ENCODE results near the gene DSCAM. TPM values are rescaled to one million over a fixed set of nuclear protein-coding genes. Genes with fewer than 3 reads are reported as not detected.

The DSCAM gene
- total RNA-seq, 1 experiment from 2014 or later: 0.03 TPM

DNA sequence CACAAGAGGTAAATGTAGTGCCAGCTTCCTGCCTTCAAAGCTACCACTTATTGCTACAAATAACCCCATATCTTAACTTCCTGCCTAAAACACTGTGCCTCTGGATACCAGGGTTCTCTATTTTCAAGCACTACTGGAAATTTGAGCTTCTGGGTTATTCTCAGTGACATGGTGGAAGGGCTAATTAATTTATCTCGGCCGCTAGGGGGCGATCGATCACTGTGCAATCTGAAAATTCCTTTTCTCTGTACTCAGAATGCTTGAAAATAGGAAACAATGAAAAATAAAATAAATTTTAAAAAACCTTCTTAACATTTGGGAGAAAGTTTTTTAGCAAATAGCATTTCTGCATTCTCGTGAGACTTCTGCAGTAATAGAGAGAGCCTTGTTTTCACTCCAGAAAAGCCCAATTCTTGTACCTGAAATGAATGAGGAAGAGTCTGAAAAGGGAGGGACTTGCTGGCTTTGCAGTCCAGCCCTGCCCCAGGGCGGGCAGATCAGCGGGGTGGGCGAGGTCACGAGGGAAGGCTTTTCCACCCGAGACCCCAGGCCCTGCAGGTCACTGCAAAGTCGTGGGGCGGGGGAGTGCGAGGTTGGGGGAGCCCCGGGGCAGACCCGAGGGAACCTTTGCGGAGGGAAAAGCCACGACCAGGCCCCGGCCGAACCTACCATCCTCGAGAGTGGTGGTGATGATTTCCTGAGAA is 703.0 kb downstream of the DSCAM start:
- peak; percentile 37 for DNase-seq (ENCODE audit: low read depth)

GRCh38 chr21:40141621-40142020 is 705.3 kb downstream of the DSCAM start:
- no peak for DNase-seq (ENCODE audit: low read depth)

DNA sequence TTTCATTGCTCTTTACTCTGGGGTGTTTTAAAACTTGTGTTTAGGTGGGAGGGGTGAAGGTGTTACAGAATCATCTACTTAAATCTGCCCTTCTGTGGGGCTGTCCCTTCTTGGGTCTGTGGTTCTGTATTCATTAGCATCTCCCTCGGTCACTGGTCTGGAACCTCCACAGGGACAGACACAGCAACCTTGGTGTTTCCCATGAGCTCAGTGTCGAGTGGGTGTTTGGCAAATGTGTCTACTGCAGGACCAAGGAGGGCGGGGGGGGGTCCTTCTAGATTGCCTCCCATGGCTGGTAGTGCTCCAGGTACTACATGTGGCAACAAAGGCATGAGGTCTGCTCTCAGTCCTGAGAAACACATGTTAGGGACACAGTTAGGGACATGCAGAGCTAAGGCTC is 706.3 kb downstream of the DSCAM start:
- DNase-seq (ENCODE audit: low read depth): no peak

DNA sequence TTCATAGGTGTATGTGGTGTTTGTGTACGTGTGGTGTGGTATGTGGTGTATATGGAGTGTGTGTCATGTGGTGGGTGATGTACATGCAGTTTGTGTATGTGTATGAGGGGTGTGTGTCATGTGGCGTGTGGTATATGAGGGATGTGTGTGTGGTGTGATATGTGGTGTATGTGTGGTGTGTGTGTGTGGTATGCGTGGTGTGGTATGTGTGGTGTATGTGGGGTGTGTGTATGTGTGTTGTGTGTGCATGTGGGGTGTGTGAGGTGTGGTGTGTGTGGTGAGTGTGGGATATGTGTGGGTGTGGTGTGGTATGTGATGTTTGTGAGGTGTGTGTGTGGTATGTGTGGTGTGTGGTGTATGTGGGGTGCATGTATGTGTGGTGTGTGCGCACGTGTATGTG is 707.3 kb downstream of the DSCAM start:
- no peak for DNase-seq (ENCODE audit: low read depth)

DNA sequence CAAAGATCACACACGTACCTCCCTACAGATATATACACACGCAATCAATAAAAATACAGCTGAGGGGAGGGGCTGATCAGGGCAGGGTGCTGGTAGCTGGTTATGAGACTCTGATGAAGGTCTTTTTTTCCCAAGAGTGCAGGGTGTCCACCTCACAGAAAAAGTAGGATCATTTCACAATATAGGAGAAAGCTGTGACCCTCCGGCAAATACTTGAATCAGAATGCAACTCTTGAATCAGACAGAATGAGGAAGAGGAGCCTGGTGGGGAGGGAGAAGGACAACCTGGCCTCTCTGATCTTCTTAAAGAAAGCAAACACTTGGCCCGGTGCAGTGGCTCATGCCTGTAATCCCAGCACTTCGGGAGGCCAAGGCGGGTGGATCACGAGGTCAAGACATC is 710.4 kb downstream of the DSCAM start:
- DNase-seq (ENCODE audit: low read depth): no peak

DNA sequence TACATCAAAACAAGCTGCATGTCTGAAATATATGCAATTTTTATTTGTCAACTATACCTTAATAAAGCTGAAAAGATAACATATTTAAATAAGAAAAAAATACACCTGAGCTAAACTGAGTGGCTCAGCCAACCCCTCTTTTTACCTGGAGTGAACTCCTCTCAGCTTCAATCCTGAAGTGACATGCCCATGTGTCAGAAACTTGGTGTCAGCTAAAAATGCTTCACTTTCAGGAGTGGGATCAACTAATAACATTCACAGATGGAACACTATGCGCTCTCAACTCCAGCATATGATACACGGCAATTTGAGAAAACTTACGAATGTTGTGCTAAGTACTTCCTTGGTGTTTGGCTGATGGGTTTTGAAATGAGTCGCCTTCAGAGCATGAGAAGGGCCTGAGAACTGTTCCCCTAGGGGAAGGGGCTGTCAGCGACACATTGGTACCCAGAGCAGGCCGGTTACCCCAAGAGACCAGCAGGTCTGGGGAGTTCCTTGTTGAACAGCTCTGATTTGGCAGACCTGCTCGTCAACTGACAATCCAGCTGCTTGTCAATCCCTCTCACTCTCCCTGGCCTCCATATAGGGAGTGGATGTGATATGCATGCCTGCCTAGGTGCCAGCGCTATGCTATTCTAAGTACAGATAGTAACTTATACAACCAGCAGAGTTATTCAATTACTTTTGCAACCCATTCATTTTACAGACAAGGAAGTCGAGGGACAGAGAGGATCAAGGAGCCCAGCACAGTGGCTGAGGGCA is 712.0 kb downstream of the DSCAM start:
- DNase-seq (ENCODE audit: low read depth): no peak

DNA sequence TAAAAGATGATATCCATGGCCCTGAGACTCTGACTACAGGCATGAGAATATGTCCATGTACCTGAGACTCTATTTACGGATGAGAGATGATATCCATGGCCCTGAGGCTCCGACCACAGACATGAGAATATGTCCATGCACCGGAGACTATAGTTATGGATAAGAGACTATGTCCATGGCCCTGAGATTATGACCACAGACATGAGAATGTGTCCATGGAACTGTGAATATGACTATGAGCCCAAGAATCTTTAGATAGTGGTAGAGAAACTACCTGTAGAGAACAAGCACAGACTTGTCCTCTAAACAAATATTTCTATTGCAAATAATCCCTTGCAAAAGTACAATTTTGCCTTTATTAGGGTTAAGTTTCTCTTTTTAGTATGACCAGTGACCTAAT is 716.5 kb downstream of the DSCAM start:
- DNase-seq (ENCODE audit: low read depth): no peak

DNA sequence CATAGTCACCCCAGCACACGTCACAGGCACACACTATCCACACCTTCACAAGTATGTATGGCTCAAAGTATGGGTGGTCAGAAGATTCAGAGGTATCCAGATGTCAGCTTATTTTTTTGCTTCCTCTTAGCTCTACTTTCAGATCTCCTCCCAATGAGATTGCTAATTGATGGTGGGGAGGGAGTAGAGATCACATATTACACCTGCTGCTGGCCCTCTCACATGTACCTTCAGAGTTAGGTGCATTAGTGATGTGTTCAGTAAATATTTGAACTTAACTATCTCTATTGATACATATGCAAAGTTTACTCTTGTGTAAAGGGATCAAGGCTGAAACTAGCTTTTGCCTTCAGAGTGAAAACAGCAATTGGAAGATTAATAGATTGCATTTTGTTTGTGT is 717.1 kb downstream of the DSCAM start:
- DNase-seq (ENCODE audit: low read depth): no peak

GRCh38 chr21:40128891-40129290 is 718.1 kb downstream of the DSCAM start:
- no peak for DNase-seq (ENCODE audit: low read depth)

- DNase-seq (ENCODE audit: low read depth): no peak
Measured at GRCh38 chr21:40120940-40121575, 725.9 kb downstream of the DSCAM start.

GRCh38 chr21:40118527-40118926 is 728.4 kb downstream of the DSCAM start:
- DNase-seq (ENCODE audit: low read depth): peak; percentile 20

DNA sequence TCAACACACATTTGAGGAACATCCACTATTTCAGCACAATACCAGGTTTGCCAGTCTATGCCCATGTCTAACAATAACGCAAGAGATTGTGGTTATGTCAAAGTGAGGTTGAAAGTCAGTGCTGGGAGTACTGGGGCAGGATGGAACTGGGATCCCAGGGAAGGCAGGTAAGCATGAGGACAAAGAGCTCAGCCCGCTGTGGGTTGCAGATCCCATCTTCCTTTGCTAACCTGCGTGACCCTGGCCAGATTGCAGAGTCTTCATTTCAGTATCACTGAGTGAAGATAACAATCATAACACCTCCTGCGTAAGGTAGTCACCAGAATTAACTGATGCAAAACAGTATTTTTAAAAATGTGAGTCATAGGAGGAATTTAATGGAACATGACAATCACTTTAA is 729.7 kb downstream of the DSCAM start:
- DNase-seq (ENCODE audit: low read depth): no peak

GRCh38 chr21:40115775-40116174 is 731.2 kb downstream of the DSCAM start:
- DNase-seq (ENCODE audit: low read depth): no peak

DNA sequence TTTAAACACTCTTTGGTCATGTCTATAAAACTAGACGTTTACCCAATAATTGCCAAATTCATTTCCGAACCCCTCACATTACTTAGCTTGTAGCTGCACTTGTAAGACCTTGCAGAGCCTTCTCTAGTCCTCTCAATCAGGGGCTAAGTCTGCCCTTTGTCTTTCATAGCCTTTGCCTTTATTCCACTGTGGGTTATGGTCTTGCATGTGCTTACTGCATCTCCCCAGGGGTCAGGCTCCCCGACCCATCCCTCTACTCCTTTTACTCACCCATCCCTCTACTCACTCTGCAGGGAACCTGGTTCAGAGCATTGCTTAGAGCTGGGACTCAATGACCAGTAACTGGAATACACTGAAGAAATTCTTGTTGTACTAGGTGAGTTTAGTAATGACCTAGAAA is 744.3 kb downstream of the DSCAM start:
- DNase-seq (ENCODE audit: low read depth): no peak

DNA sequence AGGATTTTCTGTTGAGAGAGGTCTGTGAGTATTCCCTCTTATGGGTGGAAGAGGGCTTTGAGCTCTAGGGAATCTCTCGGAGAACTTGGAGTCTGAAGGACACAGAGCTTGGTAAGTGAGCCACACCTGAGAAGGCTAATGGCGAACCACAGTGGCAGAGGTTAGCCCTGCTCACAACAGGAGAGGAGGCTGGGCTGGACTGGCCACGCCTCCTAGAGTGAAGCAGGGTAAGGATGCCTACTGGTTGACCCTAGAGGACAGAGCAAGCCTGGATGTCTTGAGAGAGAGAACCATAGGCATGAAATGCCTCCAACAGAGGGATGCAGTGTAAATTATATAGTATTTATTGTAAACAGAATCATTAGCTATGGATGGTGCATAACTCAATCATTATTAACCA is 747.1 kb downstream of the DSCAM start:
- DNase-seq (ENCODE audit: low read depth): no peak

DNA sequence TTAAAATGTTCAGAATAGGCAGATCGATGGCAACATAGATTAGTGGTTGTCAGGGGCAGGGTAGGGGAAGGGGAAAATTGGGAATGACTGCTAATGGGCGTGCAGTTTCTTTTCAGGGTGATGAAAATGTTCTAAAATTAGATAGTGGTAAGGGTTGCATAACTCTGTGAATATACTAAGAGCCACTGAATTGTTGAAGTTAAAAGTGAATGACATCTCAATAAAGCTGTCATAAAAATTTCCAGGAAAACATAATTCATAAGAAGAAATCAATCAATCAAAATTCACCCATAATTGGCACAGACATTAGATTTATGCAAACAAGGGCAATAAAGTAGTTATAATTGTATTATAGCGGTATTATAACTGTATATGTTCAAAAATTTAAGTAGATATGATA is 751.5 kb downstream of the DSCAM start:
- no peak for DNase-seq (ENCODE audit: low read depth)

- no peak for DNase-seq (ENCODE audit: low read depth)
Measured at GRCh38 chr21:40080385-40080784, 766.6 kb downstream of the DSCAM start.

DNA sequence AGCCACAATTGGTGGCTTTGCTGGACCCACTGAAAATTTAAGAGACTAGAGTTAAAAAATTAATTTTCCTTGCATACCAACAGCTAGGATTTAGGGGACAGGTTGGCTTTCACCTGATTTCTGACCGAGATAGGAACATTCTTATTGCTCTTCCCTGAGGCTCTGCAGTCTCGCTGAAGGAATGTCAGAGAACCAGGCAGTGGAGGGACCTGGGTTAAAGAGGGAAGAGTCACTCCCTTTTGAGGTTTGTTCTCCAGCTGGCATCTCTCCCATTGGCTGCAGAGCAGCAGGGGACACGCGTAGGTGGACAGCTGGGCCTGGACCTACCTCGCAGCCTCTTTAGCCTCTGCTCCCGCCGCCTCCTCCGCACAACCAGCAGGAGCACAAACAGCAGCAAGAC is 772.2 kb downstream of the DSCAM start:
- DNase-seq (ENCODE audit: low read depth): no peak

- no peak for DNase-seq (ENCODE audit: low read depth)
Measured at GRCh38 chr21:40074198-40074597, 772.8 kb downstream of the DSCAM start.

DNA sequence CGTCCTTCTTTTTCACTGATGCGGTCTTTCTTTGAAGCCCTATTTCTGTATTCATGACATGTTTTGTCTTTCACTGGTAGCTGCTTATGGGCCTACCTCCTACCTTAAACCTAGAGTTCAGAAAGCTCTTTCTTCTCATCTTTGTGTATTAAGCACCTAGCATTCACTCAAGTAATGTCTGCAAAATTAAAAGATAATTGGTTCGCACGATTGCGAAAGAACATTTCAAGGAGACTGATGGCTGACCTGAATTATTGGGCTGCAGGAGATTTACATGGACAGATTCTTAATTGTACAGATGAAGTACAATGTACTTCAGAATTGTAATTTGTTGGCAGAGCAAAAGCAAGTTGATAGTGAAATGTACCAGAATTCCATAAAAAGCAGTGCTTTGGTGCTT is 773.3 kb downstream of the DSCAM start:
- DNase-seq (ENCODE audit: low read depth): no peak

DNA sequence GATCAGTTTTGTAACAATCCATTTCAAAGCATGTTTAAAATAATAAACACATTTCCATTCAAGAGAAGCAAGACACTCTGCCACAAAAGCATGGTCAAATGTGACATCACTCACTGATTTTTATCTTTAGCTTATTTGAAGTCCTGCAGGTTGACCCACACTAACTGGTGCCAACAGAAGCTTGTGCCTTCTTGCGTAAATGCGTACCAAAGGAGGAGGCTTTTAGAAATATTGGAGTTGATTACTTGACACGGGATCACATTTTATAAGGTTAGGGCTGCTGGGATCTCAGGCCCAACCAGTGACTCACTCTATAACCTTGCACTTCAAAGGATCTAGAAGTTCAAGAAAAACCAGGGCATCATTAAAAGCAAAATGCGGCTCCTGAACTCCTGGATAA is 776.1 kb downstream of the DSCAM start:
- DNase-seq (ENCODE audit: low read depth): no peak

DNA sequence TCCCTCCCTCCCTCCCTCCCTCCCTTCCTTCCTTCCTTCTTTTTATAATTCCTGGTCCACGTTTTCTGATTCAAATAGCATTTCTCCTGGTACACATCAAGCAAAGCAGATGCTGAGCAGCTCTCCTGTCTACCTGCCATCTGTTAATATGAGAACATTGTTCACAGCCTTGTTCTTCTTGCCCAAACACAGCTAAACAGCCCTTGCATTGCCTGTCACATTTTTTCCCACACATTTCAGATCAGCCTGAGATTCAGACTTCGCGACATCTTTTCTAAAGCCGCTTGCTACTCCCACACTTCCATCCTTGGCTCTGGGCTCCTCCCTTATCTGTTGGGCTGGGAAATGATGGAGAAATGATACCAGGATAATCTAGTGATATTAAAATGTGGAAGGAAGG is 779.2 kb downstream of the DSCAM start:
- DNase-seq (ENCODE audit: low read depth): no peak

- DNase-seq (ENCODE audit: low read depth): no peak
Measured at GRCh38 chr21:40066221-40066620, 780.7 kb downstream of the DSCAM start.

All from HT1080 (cell line).